ENCODE results near the gene RPS25. TPM values are rescaled to one million over a fixed set of nuclear protein-coding genes. Genes with fewer than 3 reads are reported as not detected.
"Not testable (repeated sequence)": the region's sequence is repeated elsewhere in the genome, so short reads cannot be mapped to it uniquely, and the experiment has no call there.

Gene RPS25
- total RNA-seq, 4 donors from 2014 or later, result 852 to 1,992 (median 1,622) TPM

GRCh38 chr11:118971646-118972045 lies 46.5 kb downstream of the RPS25 start, which contains the start of gene FOXR1:
TSS of gene FOXR1 (plus strand) at chr11:118971761. CDS start at chr11:118971932, 171 bp downstream.
- DNase-seq, result peak in 1 of 2 donors; percentile 7
- H3K27ac ChIP-seq, result no peak within 1 kb of the TSS
- no peaks in the 10 kb centered on the region for H3K4me1 ChIP-seq
- H3K4me3 ChIP-seq (replicated peaks in 1 of 3), result no peak within 1 kb of the TSS
- no peaks in the 10 kb centered on the region for H3K9me3 ChIP-seq
- H3K27me3 ChIP-seq, result no peaks in the 10 kb centered on the region
- TF ChIP-seq CTCF (IDR thresholded peaks at IDR 0.05), result no peak
- TF ChIP-seq POLR2A (IDR thresholded peaks at IDR 0.05), result no peak
- WGBS, 2 donors, result 40 to 58% methylated on average over 8 to 26 of the region's 33 CpGs
- no peaks in the 10 kb centered on the region for H3K36me3 ChIP-seq
- intact Hi-C loops (cut with DNase I), result no loop called here

- WGBS, 2 donors, result 88 to 92% methylated on average over 2 of the region's 2 CpGs
- H3K4me1 ChIP-seq; DNase-seq; H3K4me3 ChIP-seq (replicated peaks in 1 of 3); H3K27me3 ChIP-seq; H3K27ac ChIP-seq; H3K9me3 ChIP-seq; H3K36me3 ChIP-seq; intact Hi-C loops (cut with DNase I): not testable (repeated sequence)
These were observed 48.6 kb downstream of the RPS25 start for GRCh38 chr11:118969508-118969907.

Small RNA genes within 50 kb of the gene (microRNA-seq; reads per million reads assigned to microRNA genes)
- gene MIR3656, result not detected

Small RNA genes within 50 kb of the gene (small RNA-seq; reads per million reads assigned to genes)
- not detected for gene AP003392.2
- gene RF00017, result not detected
- gene RF00019, result not detected

Other genes with a start within 250 kb of the RPS25 start
- 100 to 1,000 TPM; 110 to 178 (median 142) TPM for gene DDX6, start 227.2 kb downstream of the RPS25 start, total RNA-seq
- gene CXCR5, start 134.5 kb downstream of the RPS25 start, total RNA-seq, result not detected
- gene BCL9L, start 92.4 kb downstream of the RPS25 start, total RNA-seq, result 10 to 100 TPM; 13.2 to 26.2 (median 19.4) TPM
- not detected for gene UPK2, start 62.0 kb downstream of the RPS25 start, total RNA-seq
- gene FOXR1, start 46.6 kb downstream of the RPS25 start, total RNA-seq, result not detected
- gene CENATAC, start 20.2 kb downstream of the RPS25 start, total RNA-seq, result 100 to 1,000 TPM in 1 of 4 donors, 10 to 100 TPM in 3; 45.2 to 128 (median 56.4) TPM
- 10 to 100 TPM; 42.1 to 70.0 (median 53.2) TPM for gene TRAPPC4, start 423 bp upstream of the RPS25 start, total RNA-seq
- 10 to 100 TPM; 12.4 to 30.2 (median 16.5) TPM for gene SLC37A4, start 12.5 kb upstream of the RPS25 start, total RNA-seq
- 100 to 1,000 TPM; 145 to 369 (median 320) TPM for gene HYOU1, start 38.9 kb upstream of the RPS25 start, total RNA-seq
- gene VPS11, start 49.5 kb upstream of the RPS25 start, total RNA-seq, result 10 to 100 TPM; 40.3 to 64.4 (median 47.4) TPM
- gene HMBS, start 66.5 kb upstream of the RPS25 start, total RNA-seq, result 10 to 100 TPM; 10.7 to 24.3 (median 19.7) TPM
- gene DPAGT1, start 83.5 kb upstream of the RPS25 start, total RNA-seq, result 10 to 100 TPM; 29.8 to 42.8 (median 38.7) TPM
- 1 to 10 TPM; 6.7 to 8.9 (median 7.9) TPM for gene C2CD2L, start 89.0 kb upstream of the RPS25 start, total RNA-seq
- gene HINFP, start 103.2 kb upstream of the RPS25 start, total RNA-seq, result 10 to 100 TPM; 24.0 to 37.7 (median 33.2) TPM
- 1 to 10 TPM in 2 of 4 donors, under 1 TPM in 2; 0.13 to 1.6 (median 0.82) TPM for gene ABCG4, start 130.7 kb upstream of the RPS25 start, total RNA-seq
- 10 to 100 TPM; 13.3 to 33.1 (median 19.5) TPM for gene NLRX1, start 150.4 kb upstream of the RPS25 start, total RNA-seq
- not detected for gene NHERF4, start 167.1 kb upstream of the RPS25 start, total RNA-seq
- gene CBL, start 188.0 kb upstream of the RPS25 start, total RNA-seq, result 10 to 100 TPM in 3 of 4 donors, 1 to 10 TPM in 1; 9.4 to 14.5 (median 13.9) TPM